SK-N-MC (cell line): ENCODE measurements around the gene APOL6.

Experiments
- EZH2 ChIP-seq: fragments of 200-600 bp; sonication (generic); IDR thresholded peaks from one replicate; pipeline ENCODE4 v1.6.1; 2017; ENCODE audit warnings: antibody characterized with exemption
- POLR2AphosphoS5 ChIP-seq: IDR thresholded peaks from 2 replicates; pipeline ENCODE4 v1.6.1; 2012; ENCODE audit warnings: mild to moderate bottlenecking, low read depth, low read length, borderline replicate concordance

DNA sequence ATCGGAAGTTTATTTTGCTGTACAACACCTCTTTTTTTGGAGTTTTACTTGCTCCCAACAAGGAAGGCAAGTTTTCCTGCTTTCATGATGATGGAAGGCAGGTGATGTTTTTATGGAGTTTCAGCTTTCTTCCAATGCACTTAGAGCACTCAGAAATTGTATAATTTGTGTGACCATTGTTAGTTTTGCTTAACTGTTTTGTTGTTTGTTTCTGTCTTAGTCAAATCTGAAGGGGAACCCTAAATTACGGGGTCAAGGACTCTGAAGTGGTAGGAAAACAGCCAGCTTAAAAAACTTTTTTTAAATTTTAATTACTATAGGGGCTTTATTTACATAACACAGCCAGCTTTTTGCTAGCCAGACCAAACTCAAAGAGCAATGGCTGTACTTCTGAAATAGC lies 14.7 kb downstream of the APOL6 start:
- no peak for TF ChIP-seq POLR2AphosphoS5
- no peak for TF ChIP-seq EZH2
